Measurements from ENCODE around the gene TBC1D2B. TPM values are rescaled to one million over a fixed set of nuclear protein-coding genes. Genes with fewer than 3 reads are reported as not detected.

Gene TBC1D2B
- polyA plus RNA-seq, 3 donors = 5.9 to 53.3 (median 6.2) TPM

DNA sequence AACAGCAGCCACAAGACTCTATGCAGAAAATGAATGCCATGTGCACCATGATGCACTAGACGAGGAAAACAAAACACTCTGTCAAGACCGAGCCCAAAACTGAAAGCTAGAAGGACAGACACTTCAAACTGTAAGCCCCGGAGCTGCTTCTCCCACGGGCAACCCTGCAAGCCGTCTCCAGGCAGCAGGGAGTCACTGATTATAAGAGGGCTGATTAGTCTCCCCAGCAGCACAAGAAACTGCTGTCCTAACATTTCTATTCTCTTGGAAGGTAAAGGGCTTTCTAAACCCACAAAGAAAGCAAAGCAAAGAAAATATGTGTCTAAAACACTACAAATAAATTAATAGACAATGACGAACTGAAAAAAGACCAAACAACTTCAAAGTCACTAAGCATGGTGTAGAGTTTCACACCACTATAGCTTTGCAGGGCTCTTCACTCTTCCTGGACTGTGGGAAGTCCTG lies 15.5 kb downstream of the TBC1D2B start:
- Histone ChIP-seq H2AFZ (ENCODE audit: insufficient read depth, low read depth, low read length, poor library complexity, severe bottlenecking) (peak overlapping the region; percentile 38), H3K79me2 (ENCODE audit: insufficient read depth, low read length) (peaks cover 98% of the 10 kb centered on the region), H3K36me3 (replicated peaks in 1 of 2; ENCODE audit: control insufficient read depth in 1 of 2, insufficient read depth in 2 of 2, low read length in 2 of 2) (no peaks in the 10 kb centered on the region), H3K9ac (ENCODE audit: insufficient read depth, low read length, poor library complexity, severe bottlenecking) (no peak overlapping the region), H3K27me3 (ENCODE audit: control insufficient read depth in 2 of 2, insufficient read depth in 2 of 2, low read length in 2 of 2) (no peaks in the 10 kb centered on the region), H3K4me1 (ENCODE audit: control insufficient read depth in 1 of 2, insufficient read depth in 2 of 2, low read length in 2 of 2) (peaks cover 71 to 79% of the 10 kb centered on the region in 2 donors), H3K4me2 (replicated peaks; ENCODE audit: extremely low read depth, low read length, poor library complexity, severe bottlenecking) (peak overlapping the region; percentile 40), H4K20me1 (ENCODE audit: insufficient read depth, low read length) (peaks cover 31% of the 10 kb centered on the region), H3K4me3 (replicated peaks in 1 of 3; ENCODE audit: low read depth in 2 of 3, low read length in 3 of 3) (peak overlapping the region in 2 of 3 experiments; percentile 30 to 55), H3K27ac (ENCODE audit: low read depth in 1 of 2, low read length in 2 of 2) (peak overlapping the region; percentile 51 to 69), H3K9me3 (replicated peaks in 1 of 2; ENCODE audit: control insufficient read depth in 1 of 2, insufficient read depth in 1 of 2, low read length in 2 of 2) (no peaks in the 10 kb centered on the region)
- peak overlapping the region; percentile 63 to 83 for H3K4me3 Mint-ChIP-seq
- TF ChIP-seq, protein P1, sequence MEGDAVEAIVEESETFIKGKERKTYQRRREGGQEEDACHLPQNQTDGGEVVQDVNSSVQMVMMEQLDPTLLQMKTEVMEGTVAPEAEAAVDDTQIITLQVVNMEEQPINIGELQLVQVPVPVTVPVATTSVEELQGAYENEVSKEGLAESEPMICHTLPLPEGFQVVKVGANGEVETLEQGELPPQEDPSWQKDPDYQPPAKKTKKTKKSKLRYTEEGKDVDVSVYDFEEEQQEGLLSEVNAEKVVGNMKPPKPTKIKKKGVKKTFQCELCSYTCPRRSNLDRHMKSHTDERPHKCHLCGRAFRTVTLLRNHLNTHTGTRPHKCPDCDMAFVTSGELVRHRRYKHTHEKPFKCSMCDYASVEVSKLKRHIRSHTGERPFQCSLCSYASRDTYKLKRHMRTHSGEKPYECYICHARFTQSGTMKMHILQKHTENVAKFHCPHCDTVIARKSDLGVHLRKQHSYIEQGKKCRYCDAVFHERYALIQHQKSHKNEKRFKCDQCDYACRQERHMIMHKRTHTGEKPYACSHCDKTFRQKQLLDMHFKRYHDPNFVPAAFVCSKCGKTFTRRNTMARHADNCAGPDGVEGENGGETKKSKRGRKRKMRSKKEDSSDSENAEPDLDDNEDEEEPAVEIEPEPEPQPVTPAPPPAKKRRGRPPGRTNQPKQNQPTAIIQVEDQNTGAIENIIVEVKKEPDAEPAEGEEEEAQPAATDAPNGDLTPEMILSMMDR (IDR thresholded peaks at IDR 0.05) = no peak
- peak overlapping the region; percentile 57 to 87 (median 80) for H3K27ac Mint-ChIP-seq
- intact Hi-C loops (cut with micrococcal nuclease) = no loop called here
- H3K36me3 Mint-ChIP-seq = peaks cover 0 to 4% of the 10 kb centered on the region in 2 donors
- peaks cover 39% of the 10 kb centered on the region for H3K4me1 Mint-ChIP-seq
- WGBS (ENCODE audit: insufficient coverage) = 0% methylated on average over 4 of the region's 6 CpGs
- no peaks in the 10 kb centered on the region for H3K27me3 Mint-ChIP-seq (ENCODE audit: low read depth in 3 of 3)
- H3K9me3 Mint-ChIP-seq = no peaks in the 10 kb centered on the region
- no peak for DNase-seq

DNA sequence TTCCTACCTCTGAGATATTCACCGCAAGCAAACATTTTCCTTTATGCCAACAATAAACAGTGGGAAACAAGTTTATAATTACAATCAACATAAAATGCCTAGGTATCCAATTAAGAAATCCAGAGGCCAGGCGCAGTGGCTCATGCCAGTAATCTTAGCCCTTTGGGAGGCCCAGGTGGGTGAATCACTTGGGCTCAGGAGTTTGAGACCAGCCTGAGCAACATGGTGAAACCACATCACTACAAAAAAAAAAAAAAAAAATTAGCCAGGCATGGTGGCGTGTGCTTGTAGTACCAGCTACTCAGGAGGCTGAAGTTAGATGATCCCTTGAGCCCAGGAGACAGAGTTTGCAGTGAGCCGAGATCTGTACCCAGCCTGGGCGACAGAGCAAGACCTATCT lies 17.3 kb downstream of the TBC1D2B start:
- TF ChIP-seq, protein P1 (IDR thresholded peaks at IDR 0.05) = no peak
- Histone ChIP-seq H3K4me2 (replicated peaks; ENCODE audit: extremely low read depth, low read length, poor library complexity, severe bottlenecking) (no peak overlapping the region), H3K36me3 (replicated peaks in 1 of 2; ENCODE audit: control insufficient read depth in 1 of 2, insufficient read depth in 2 of 2, low read length in 2 of 2) (no peaks in the 10 kb centered on the region), H3K4me1 (ENCODE audit: control insufficient read depth in 1 of 2, insufficient read depth in 2 of 2, low read length in 2 of 2) (peaks cover 71 to 78% of the 10 kb centered on the region in 2 donors), H3K79me2 (ENCODE audit: insufficient read depth, low read length) (peaks cover 99% of the 10 kb centered on the region), H3K4me3 (replicated peaks in 1 of 3; ENCODE audit: low read depth in 2 of 3, low read length in 3 of 3) (no peak overlapping the region), H4K20me1 (ENCODE audit: insufficient read depth, low read length) (peaks cover 48% of the 10 kb centered on the region), H3K27ac (ENCODE audit: low read depth in 1 of 2, low read length in 2 of 2) (peak overlapping the region in 1 of 2 donors; percentile 68), H3K9ac (ENCODE audit: insufficient read depth, low read length, poor library complexity, severe bottlenecking) (no peak overlapping the region), H2AFZ (ENCODE audit: insufficient read depth, low read depth, low read length, poor library complexity, severe bottlenecking) (no peak overlapping the region), H3K9me3 (replicated peaks in 1 of 2; ENCODE audit: control insufficient read depth in 1 of 2, insufficient read depth in 1 of 2, low read length in 2 of 2) (no peaks in the 10 kb centered on the region), H3K27me3 (ENCODE audit: control insufficient read depth in 2 of 2, insufficient read depth in 2 of 2, low read length in 2 of 2) (no peaks in the 10 kb centered on the region)
- no peaks in the 10 kb centered on the region for H3K27me3 Mint-ChIP-seq (ENCODE audit: low read depth in 3 of 3)
- H3K27ac Mint-ChIP-seq = peak overlapping the region in 3 of 7 donors; percentile 33 to 88 (median 64)
- H3K4me1 Mint-ChIP-seq = peaks cover 56% of the 10 kb centered on the region
- no peak for DNase-seq
- 97% methylated on average over 3 of the region's 5 CpGs for WGBS (ENCODE audit: insufficient coverage)
- no peak overlapping the region for H3K4me3 Mint-ChIP-seq
- H3K9me3 Mint-ChIP-seq = no peaks in the 10 kb centered on the region
- H3K36me3 Mint-ChIP-seq = peaks cover 5% of the 10 kb centered on the region in 2 donors
- intact Hi-C loops (cut with micrococcal nuclease) = no loop called here

Measured in CD14-positive monocyte (primary cell).